DMS79 treated with DMSO at 0.1 percent for 48 hours (cell line): ENCODE measurements around the gene RESP18.
A peak's percentile ranks its signal among the peaks of the same experiment; 100 is the strongest.

Experiments used
- DNase-seq: peaks from one replicate; lab custom pipeline; 2025; lab: John Stamatoyannopoulos, UW

Gene RESP18

DNA sequence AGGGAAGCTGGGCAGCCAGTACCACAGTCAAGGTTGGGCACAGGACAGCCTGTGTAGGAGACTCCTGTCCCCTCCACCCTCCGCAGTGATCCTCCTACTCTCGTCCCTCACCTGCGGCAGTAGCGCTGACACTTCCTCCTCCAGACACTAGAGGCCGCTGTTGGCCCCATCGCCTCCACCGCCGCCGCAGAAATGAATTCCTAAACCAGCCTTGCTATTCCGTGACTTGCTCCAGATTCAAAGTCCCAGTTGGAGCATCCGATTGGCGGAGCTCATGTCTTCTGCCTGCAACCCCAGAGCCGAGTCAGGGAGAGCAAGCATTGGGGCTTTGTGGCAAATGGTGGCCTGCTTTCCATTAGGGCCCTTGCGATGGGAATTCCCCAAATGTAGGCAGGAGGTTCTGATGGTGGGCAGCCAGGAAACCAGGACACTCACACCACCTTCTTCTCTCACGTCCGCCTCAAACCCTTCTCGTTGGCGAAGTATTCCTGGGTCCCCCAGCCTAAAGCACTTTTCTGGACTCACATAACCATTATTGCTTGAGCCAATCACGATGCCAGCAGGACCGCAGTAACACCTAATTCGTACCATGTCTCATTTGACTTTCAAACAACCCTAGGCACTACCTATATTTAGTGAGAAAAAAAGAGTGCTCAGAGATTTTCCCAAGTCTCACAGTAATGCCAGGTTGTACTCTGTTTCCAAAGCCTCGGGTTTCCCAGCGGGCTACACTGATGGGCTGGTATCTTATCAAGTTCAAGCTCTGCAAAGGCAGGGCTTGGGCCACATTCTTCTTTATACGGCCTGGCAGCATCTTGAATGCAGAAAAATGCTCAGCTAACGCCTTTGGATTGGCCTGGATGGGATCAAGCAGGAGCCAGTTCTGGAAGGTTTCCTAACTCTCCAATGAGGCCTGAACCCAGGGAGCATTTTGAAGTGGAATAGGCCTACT, 54.6 kb downstream of the RESP18 start:
- peak; percentile 83 for DNase-seq
